Dedifferentiated amniotic fluid mesenchymal stem cell (primary cell): ENCODE results near the gene XRCC4.

Experiments used
- DNase-seq: peaks from one replicate; pipeline ENCODE4 v3.0.0-alpha.2; 2016; ENCODE audit errors: extremely low spot score

XRCC4 gene

GRCh38 chr5:83071286-83072051, 5.9 kb upstream of the XRCC4 start:
- DNase-seq: no peak

- no peak for DNase-seq
Observed at GRCh38 chr5:83072966-83073365, 4.4 kb upstream of the XRCC4 start.

GRCh38 chr5:83077662-83078261, 415 bp downstream of the XRCC4 start:
- peak; percentile 14 for DNase-seq

GRCh38 chr5:83082750-83083149, 5.4 kb downstream of the XRCC4 start:
- no peak for DNase-seq

GRCh38 chr5:83084336-83084735, 7.0 kb downstream of the XRCC4 start:
- DNase-seq: no peak

- no peak for DNase-seq
Observed at GRCh38 chr5:83085106-83085505, 7.8 kb downstream of the XRCC4 start.

- DNase-seq: no peak
Observed at GRCh38 chr5:83090169-83090568, 12.8 kb downstream of the XRCC4 start.

- no peak for DNase-seq
Observed at GRCh38 chr5:83092619-83093018, 15.3 kb downstream of the XRCC4 start.

GRCh38 chr5:83093692-83094091, 16.3 kb downstream of the XRCC4 start:
- DNase-seq: no peak

GRCh38 chr5:83095163-83095956, 18.0 kb downstream of the XRCC4 start:
- DNase-seq: no peak

GRCh38 chr5:83095957-83096539, 18.7 kb downstream of the XRCC4 start:
- DNase-seq: peak; percentile 68

- no peak for DNase-seq
Observed at GRCh38 chr5:83096660-83097339, 19.5 kb downstream of the XRCC4 start.

- DNase-seq: no peak
Observed at GRCh38 chr5:83097689-83098231, 20.4 kb downstream of the XRCC4 start.

- no peak for DNase-seq
Observed at GRCh38 chr5:83099001-83099400, 21.7 kb downstream of the XRCC4 start.

- DNase-seq: no peak
Observed at GRCh38 chr5:83099445-83099844, 22.1 kb downstream of the XRCC4 start.

GRCh38 chr5:83101514-83101913, 24.2 kb downstream of the XRCC4 start:
- DNase-seq: no peak

GRCh38 chr5:83102364-83102980, 25.1 kb downstream of the XRCC4 start:
- no peak for DNase-seq

- no peak for DNase-seq
Observed at GRCh38 chr5:83104021-83104420, 26.7 kb downstream of the XRCC4 start.

GRCh38 chr5:83107692-83108420, 30.5 kb downstream of the XRCC4 start:
- no peak for DNase-seq

GRCh38 chr5:83109380-83109779, 32.0 kb downstream of the XRCC4 start:
- DNase-seq: no peak
